Measurements from ENCODE around the gene PPY.
"Not testable (repeated sequence)": the region's sequence is repeated elsewhere in the genome, so short reads cannot be mapped to it uniquely, and the experiment has no call there.

The PPY gene

GRCh38 chr17:43942051-43942685, at the start of gene PPY:
PPY (minus strand) TSS chr17:43942476; CDS start chr17:43941654, 822 bp downstream.
- DNase-seq (ENCODE audit: low read depth in 3 of 3): no peak

- DNase-seq (ENCODE audit: low read depth in 3 of 3): no peak
Observed at GRCh38 chr17:43988301-43988700, 46.0 kb upstream of the PPY start.

- DNase-seq (ENCODE audit: low read depth in 3 of 3): no peak
Observed at GRCh38 chr17:43987131-43988021, 45.1 kb upstream of the PPY start.

- DNase-seq (ENCODE audit: low read depth in 3 of 3): no peak
Observed at GRCh38 chr17:43986225-43986981, 44.1 kb upstream of the PPY start.

GRCh38 chr17:43984521-43984920, 42.2 kb upstream of the PPY start:
- no peak for DNase-seq (ENCODE audit: low read depth in 3 of 3)

GRCh38 chr17:43983515-43984411, 41.5 kb upstream of the PPY start:
- no peak for DNase-seq (ENCODE audit: low read depth in 3 of 3)

- no peak for DNase-seq (ENCODE audit: low read depth in 3 of 3)
Observed at GRCh38 chr17:43983196-43983514, 40.9 kb upstream of the PPY start.

GRCh38 chr17:43982171-43982570, 39.9 kb upstream of the PPY start:
- DNase-seq (ENCODE audit: low read depth in 3 of 3): no peak

GRCh38 chr17:43979671-43980070, 37.4 kb upstream of the PPY start:
- no peak for DNase-seq (ENCODE audit: low read depth in 3 of 3)

- no peak for DNase-seq (ENCODE audit: low read depth in 3 of 3)
Observed at GRCh38 chr17:43979011-43979410, 36.7 kb upstream of the PPY start.

- no peak for DNase-seq (ENCODE audit: low read depth in 3 of 3)
Observed at GRCh38 chr17:43978078-43978477, 35.8 kb upstream of the PPY start.

GRCh38 chr17:43976963-43977837, 34.9 kb upstream of the PPY start:
- no peak for DNase-seq (ENCODE audit: low read depth in 3 of 3)

- no peak for DNase-seq (ENCODE audit: low read depth in 3 of 3)
Observed at GRCh38 chr17:43975898-43976297, 33.6 kb upstream of the PPY start.

GRCh38 chr17:43974382-43975266, 32.3 kb upstream of the PPY start:
- DNase-seq (ENCODE audit: low read depth in 3 of 3): no peak

- not testable (repeated sequence) for DNase-seq (ENCODE audit: low read depth in 3 of 3)
Observed at GRCh38 chr17:43972444-43973212, 30.4 kb upstream of the PPY start.

GRCh38 chr17:43971436-43971835, 29.2 kb upstream of the PPY start:
- DNase-seq (ENCODE audit: low read depth in 3 of 3): not testable (repeated sequence)

GRCh38 chr17:43970366-43970765, 28.1 kb upstream of the PPY start:
- no peak for DNase-seq (ENCODE audit: low read depth in 3 of 3)

- DNase-seq (ENCODE audit: low read depth in 3 of 3): no peak
Observed at GRCh38 chr17:43967251-43967875, 25.1 kb upstream of the PPY start.

Data from stimulated activated CD4-positive, alpha-beta T cell treated with anti-CD3 and anti-CD28 coated beads, TNF-alpha, amount 100 ng/mL, for 4 hours (primary cell).